HCT116 (cell line): ENCODE results near the gene ENO2. TPM values are rescaled to one million over a fixed set of nuclear protein-coding genes. Genes with fewer than 3 reads are reported as not detected.

Experiments
- ATAC-seq: fragments of 200-7000 bp; cut with Tn5 transposase; 2 replicates; pipeline ENCODE4 v1.9.1; 2020; ENCODE audit warnings: mild to moderate bottlenecking, moderate library complexity
- BruUV-seq: library from RNA; stranded (reverse); fragments of 400-500 nt; replicated peaks from 2 replicates; lab custom pipeline; 2021; lab: Mats Ljungman, UMichigan
- CTCF ChIA-PET: fragments of 300-600 bp; sonication (Branson Sonifier 250); formaldehyde crosslinking; loops from one replicate; lab custom pipeline; 2021; ENCODE audit warnings: antibody characterized with exemption; lab: Charles Lee
- POLR2A ChIA-PET: fragments of 300-600, 350-600 bp; sonication (Branson Sonifier 250); formaldehyde crosslinking; loops from one replicate; lab custom pipeline; 2021; ENCODE audit warnings: antibody characterized with exemption; lab: Charles Lee
- RAD21 ChIA-PET, 2 experiments: fragments of 300-600 bp; sonication (Branson Sonifier 250); formaldehyde crosslinking; loops; one replicate each; lab custom pipeline; 2023; ENCODE audit warnings: low total read pairs in 2 of 2; ENCODE audit not compliant: uncharacterized antibody in 2 of 2, unreplicated experiment in 2 of 2, low non-redundant PET in 1 of 2; lab: Charles Lee
- DNase-seq: peaks from one replicate; pipeline ENCODE4 v3.0.0-alpha.2; 2010; ENCODE audit warnings: low read depth, low spot score
- H2AFZ ChIP-seq: fragments of 200-600 bp; shearing (Covaris generic), sonication (generic); 2 replicates; pipeline ENCODE4 v1.6.1; 2017; ENCODE audit warnings: low read depth, mixed run types, mixed read lengths, antibody characterized with exemption, low read length; ENCODE audit not compliant: poor library complexity, severe bottlenecking
- H3K27ac ChIP-seq: 2 replicates; pipeline ENCODE4 v1.5.1; 2012; ENCODE audit warnings: low read depth, low read length
- H3K27me3 ChIP-seq: fragments of 200-600 bp; sonication (generic); 2 replicates; pipeline ENCODE4 v1.6.1; 2016; ENCODE audit warnings: mixed run types, low read length, mixed read lengths; ENCODE audit not compliant: insufficient read depth
- H3K36me3 ChIP-seq, 2 experiments: fragments of 200-500 bp in 1 of 2; fragments of 200-600 bp in 1 of 2; sonication (Bioruptor generic) in 1 of 2; sonication (generic) in 1 of 2; 2 replicates each; pipeline versions ENCODE4 v1.5.1 to v1.6.1; 2014 to 2016; ENCODE audit warnings: low read length in 2 of 2, inconsistent platforms in 1 of 2, mixed read lengths in 1 of 2, mixed run types in 1 of 2; ENCODE audit not compliant: insufficient read depth in 2 of 2, control insufficient read depth in 1 of 2
- H3K4me1 ChIP-seq, 2 experiments: fragments of 200-600 bp in 1 of 2; sonication (generic) in 1 of 2; 2 replicates each; pipeline versions ENCODE4 v1.5.1 to v1.6.1; 2012 to 2017; ENCODE audit warnings: low read length in 2 of 2, inconsistent platforms in 1 of 2, mild to moderate bottlenecking in 1 of 2, mixed read lengths in 1 of 2, mixed run types in 1 of 2, moderate library complexity in 1 of 2; ENCODE audit not compliant: insufficient read depth in 2 of 2, control insufficient read depth in 1 of 2
- H3K4me2 ChIP-seq: fragments of 200-600 bp; sonication (generic); 2 replicates; pipeline ENCODE4 v1.6.1; 2017; ENCODE audit warnings: mixed run types, low read length, mixed read lengths
- H3K4me3 ChIP-seq, 2 experiments: fragments of 200-600 bp in 1 of 2; sonication (generic) in 1 of 2; replicated peaks in 1 of 2; 2 replicates each; pipeline ENCODE4 v1.5.1; 2011 to 2016; ENCODE audit warnings: low read length in 2 of 2, control low read depth in 1 of 2, low read depth in 1 of 2, mild to moderate bottlenecking in 1 of 2, mixed read lengths in 1 of 2, mixed run types in 1 of 2
- H3K79me2 ChIP-seq: fragments of 200-600 bp; sonication (generic); 2 replicates; pipeline ENCODE4 v1.6.1; 2017; ENCODE audit warnings: mild to moderate bottlenecking, mixed run types, low read length, moderate library complexity, mixed read lengths; ENCODE audit not compliant: insufficient read depth
- H3K9ac ChIP-seq: fragments of 200-600 bp; sonication (generic); 2 replicates; pipeline ENCODE4 v1.6.1; 2016; ENCODE audit warnings: low read length, mixed read lengths
- H3K9me2 ChIP-seq: fragments of 200-600 bp; sonication (generic), shearing (Covaris generic); 2 replicates; pipeline ENCODE4 v1.6.1; 2017; ENCODE audit warnings: mixed run types, mild to moderate bottlenecking, moderate library complexity; ENCODE audit not compliant: insufficient read depth
- H3K9me3 ChIP-seq, 2 experiments: fragments of 200-500 bp in 1 of 2; fragments of 200-600 bp in 1 of 2; sonication (Bioruptor generic) in 1 of 2; sonication (generic) in 1 of 2; 2 replicates each; pipeline ENCODE4 v1.6.1; 2014 to 2017; ENCODE audit warnings: low read length in 2 of 2, mixed read lengths in 2 of 2, inconsistent platforms in 1 of 2, low read depth in 1 of 2, mild to moderate bottlenecking in 1 of 2, mixed run types in 1 of 2, moderate library complexity in 1 of 2; ENCODE audit not compliant: control insufficient read depth in 1 of 2, insufficient read depth in 1 of 2
- H4K20me1 ChIP-seq: fragments of 200-600 bp; sonication (generic), shearing (Covaris generic); 2 replicates; pipeline ENCODE4 v1.6.1; 2017; ENCODE audit warnings: mixed run types, mild to moderate bottlenecking, moderate library complexity; ENCODE audit not compliant: insufficient read depth
- EGR1 ChIP-seq: IDR thresholded peaks from 2 replicates; pipeline ENCODE4 v1.6.1; 2012; ENCODE audit warnings: low read depth
- ELF1 ChIP-seq: IDR thresholded peaks from 2 replicates; pipeline ENCODE4 v1.6.1; 2012; ENCODE audit warnings: low read depth, borderline replicate concordance
- EZH2 ChIP-seq: fragments of 200-600 bp; sonication (generic); IDR thresholded peaks from 2 replicates; pipeline ENCODE4 v1.6.1; 2017; ENCODE audit warnings: antibody characterized with exemption, mixed run types
- EZH2phosphoT487 ChIP-seq: fragments of 200-600 bp; IDR thresholded peaks from 2 replicates; pipeline ENCODE4 v1.6.1; 2018; ENCODE audit warnings: antibody characterized with exemption, borderline replicate concordance
- FOSL1 ChIP-seq: IDR thresholded peaks from 2 replicates; pipeline ENCODE4 v1.6.1; 2012; ENCODE audit warnings: low read depth
- JUND ChIP-seq: IDR thresholded peaks from 2 replicates; pipeline ENCODE4 v1.6.1; 2012
- POLR2AphosphoS5 ChIP-seq: IDR thresholded peaks from 2 replicates; pipeline ENCODE4 v1.6.1; 2011; ENCODE audit warnings: mild to moderate bottlenecking, low read depth, low read length, moderate library complexity
- SRF ChIP-seq: IDR thresholded peaks from 2 replicates; pipeline ENCODE4 v1.6.1; 2012; ENCODE audit warnings: low read depth
- ZBTB33 ChIP-seq: IDR thresholded peaks from 2 replicates; pipeline ENCODE4 v1.6.1; 2011; ENCODE audit warnings: mild to moderate bottlenecking, low read length, moderate library complexity; ENCODE audit not compliant: insufficient replicate concordance; ENCODE audit errors: extremely low read depth
- ZFX ChIP-seq: fragments of 450-650 bp; IDR thresholded peaks from 2 replicates; pipeline ENCODE4 v1.6.1; 2017
- intact Hi-C: fragments of 100-400 bp; cut with micrococcal nuclease; formaldehyde crosslinking; loops from 2 replicates; pipeline ENCODE4 v1.10.0; 2022
- total RNA-seq: library from RNA; stranded (reverse); gene quantifications from one replicate; pipeline ENCODE4 v1.2.1, GENCODE V29; 2021; ENCODE audit not compliant: unreplicated experiment
- TF ChIP-seq, protein P1 (sequence below): IDR thresholded peaks from 2 replicates; pipeline ENCODE4 v1.6.1; 2012
- TF ChIP-seq, protein P2 (sequence below): IDR thresholded peaks from 2 replicates; pipeline ENCODE4 v1.6.1; 2012

The ENO2 gene
- total RNA-seq, 1 experiment from 2014 or later: 117 TPM

- H3K9me2 ChIP-seq: no peaks in the 10 kb centered on the region
- ChIA-PET RAD21 (no interaction called here), CTCF (no interaction called here), POLR2A (interaction anchor here (1.0 to 9.9 kb wide), 2 partner anchors 10 to 13 kb away, joined by 3 to 269 read pairs; partner anchors contain the start of genes C12orf57 and RNU7-1)
- no peak overlapping the region for H3K4me3 ChIP-seq
- no peaks in the 10 kb centered on the region; the same call in 1 of the 2 replicates for H3K79me2 ChIP-seq
- ATAC-seq (no peak), DNase-seq (no peak)
- peaks cover 15 to 20% of the 10 kb centered on the region in 2 experiments for H3K4me1 ChIP-seq
- no peaks in the 10 kb centered on the region for H3K27me3 ChIP-seq
- H3K9me3 ChIP-seq: no peaks in the 10 kb centered on the region
- H4K20me1 ChIP-seq: no peaks in the 10 kb centered on the region
- H3K27ac ChIP-seq: no peak overlapping the region; the same call in 1 of the 2 replicates
- intact Hi-C loops: no loop called here
- no TSS peak for BruUV-seq
- TF ChIP-seq ELF1 (no peak), SRF (no peak), ZBTB33 (no peak), ZFX (no peak), EZH2 (no peak), EGR1 (no peak), FOSL1 (no peak), JUND (no peak), POLR2AphosphoS5 (no peak), EZH2phosphoT487 (no peak)
- TF ChIP-seq, protein P1, sequence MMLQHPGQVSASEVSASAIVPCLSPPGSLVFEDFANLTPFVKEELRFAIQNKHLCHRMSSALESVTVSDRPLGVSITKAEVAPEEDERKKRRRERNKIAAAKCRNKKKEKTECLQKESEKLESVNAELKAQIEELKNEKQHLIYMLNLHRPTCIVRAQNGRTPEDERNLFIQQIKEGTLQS: no peak
- TF ChIP-seq, protein P2, sequence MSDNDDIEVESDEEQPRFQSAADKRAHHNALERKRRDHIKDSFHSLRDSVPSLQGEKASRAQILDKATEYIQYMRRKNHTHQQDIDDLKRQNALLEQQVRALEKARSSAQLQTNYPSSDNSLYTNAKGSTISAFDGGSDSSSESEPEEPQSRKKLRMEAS: no peak
- TF ChIP-seq, all 23 proteins: peak for 0
- H3K9ac ChIP-seq: no peak overlapping the region
- no peak overlapping the region for H3K4me2 ChIP-seq
- no peak overlapping the region for H2AFZ ChIP-seq
- H3K36me3 ChIP-seq: no peaks in the 10 kb centered on the region
Observed at GRCh38 chr12:6957151-6957701, 42.8 kb downstream of the ENO2 start.
